MM.1S (cell line): ENCODE measurements around the gene NCOR2.

ENCODE experiments used
- CTCF ChIP-seq: fragments of 300-600 bp; sonication (generic); IDR thresholded peaks from 2 replicates; pipeline ENCODE4 v1.5.1; 2016; ENCODE audit warnings: antibody characterized with exemption, low read length, mixed read lengths
- EZH2 ChIP-seq: fragments of 300-600 bp; sonication (generic); optimal IDR thresholded peaks from 2 replicates; pipeline ENCODE3; 2017; ENCODE audit warnings: low read depth, mild to moderate bottlenecking, antibody characterized with exemption, low read length, mixed read lengths
- EZH2phosphoT487 ChIP-seq: fragments of 300-600 bp; sonication (generic); IDR thresholded peaks from 2 replicates; pipeline ENCODE4 v1.6.1; 2018; ENCODE audit warnings: antibody characterized with exemption, low read length

GRCh38 chr12:124563401-124563800, 4.0 kb downstream of the NCOR2 start:
- TF ChIP-seq CTCF (no peak), EZH2 (no peak), EZH2phosphoT487 (no peak)
